SJSA1 (cell line): Measurements from ENCODE around the gene CUL3. TPM values are rescaled to one million over a fixed set of nuclear protein-coding genes. Genes with fewer than 3 reads are reported as not detected.

ENCODE experiments used
- DNase-seq, 2 experiments: peaks; one replicate each; pipeline ENCODE4 v3.0.0-alpha.2; 2015 to 2020; ENCODE audit warnings: low spot score in 2 of 2, low read depth in 1 of 2
- H3K27ac ChIP-seq: fragments of 250-450 bp; sonication (Bioruptor Pico); 2 replicates; pipeline ENCODE4 v1.5.1; 2020; ENCODE audit warnings: mild to moderate bottlenecking, moderate library complexity
- H3K27me3 ChIP-seq: fragments of 250-450 bp; sonication (Bioruptor Pico); replicated peaks from 2 replicates; pipeline ENCODE4 v1.5.1; 2020; ENCODE audit warnings: mild to moderate bottlenecking, moderate library complexity
- H3K36me3 ChIP-seq: fragments of 250-450 bp; sonication (Bioruptor Pico); 2 replicates; pipeline ENCODE4 v1.5.1; 2020; ENCODE audit warnings: mild to moderate bottlenecking
- H3K4me1 ChIP-seq: fragments of 250-450 bp; sonication (Bioruptor Pico); replicated peaks from 2 replicates; pipeline ENCODE4 v1.6.1; 2021; ENCODE audit warnings: mild to moderate bottlenecking
- H3K4me3 ChIP-seq: fragments of 250-450 bp; sonication (Bioruptor Pico); 2 replicates; pipeline ENCODE4 v1.5.1; 2020; ENCODE audit warnings: mild to moderate bottlenecking
- H3K9me3 ChIP-seq: fragments of 250-450 bp; sonication (Bioruptor Pico); replicated peaks from 2 replicates; pipeline ENCODE4 v1.5.1; 2020; ENCODE audit warnings: mild to moderate bottlenecking
- total RNA-seq: library from RNA; depleted of rRNA; stranded (reverse); fragments of >200 nt; shearing (Covaris generic); gene quantifications from 2 replicates; pipeline ENCODE4 v1.2.3, GENCODE V29; 2014; rRNA removed

The CUL3 gene
- total RNA-seq, 1 experiment from 2014 or later = 94.7 TPM

- Histone ChIP-seq H3K4me3 (no peak overlapping the region), H3K27ac (no peak overlapping the region), H3K36me3 (no peaks in the 10 kb centered on the region), H3K4me1 (no peaks in the 10 kb centered on the region), H3K27me3 (no peaks in the 10 kb centered on the region), H3K9me3 (no peaks in the 10 kb centered on the region)
- DNase-seq = no peak
Observed at GRCh38 chr2:224429441-224429810, 155.7 kb downstream of the CUL3 start.

- H3K27ac ChIP-seq = no peak overlapping the region
- no peaks in the 10 kb centered on the region for H3K9me3 ChIP-seq
- no peak for DNase-seq
- H3K4me1 ChIP-seq = no peaks in the 10 kb centered on the region
- H3K36me3 ChIP-seq = no peaks in the 10 kb centered on the region
- H3K4me3 ChIP-seq = no peak overlapping the region
- H3K27me3 ChIP-seq = no peaks in the 10 kb centered on the region
Observed at GRCh38 chr2:224428787-224429440, 156.2 kb downstream of the CUL3 start.

GRCh38 chr2:224427471-224427870 lies 157.7 kb downstream of the CUL3 start:
- no peak overlapping the region for H3K27ac ChIP-seq
- H3K9me3 ChIP-seq = no peaks in the 10 kb centered on the region
- no peak overlapping the region for H3K4me3 ChIP-seq
- H3K4me1 ChIP-seq = no peaks in the 10 kb centered on the region
- DNase-seq = no peak
- H3K36me3 ChIP-seq = no peaks in the 10 kb centered on the region
- no peaks in the 10 kb centered on the region for H3K27me3 ChIP-seq

DNA sequence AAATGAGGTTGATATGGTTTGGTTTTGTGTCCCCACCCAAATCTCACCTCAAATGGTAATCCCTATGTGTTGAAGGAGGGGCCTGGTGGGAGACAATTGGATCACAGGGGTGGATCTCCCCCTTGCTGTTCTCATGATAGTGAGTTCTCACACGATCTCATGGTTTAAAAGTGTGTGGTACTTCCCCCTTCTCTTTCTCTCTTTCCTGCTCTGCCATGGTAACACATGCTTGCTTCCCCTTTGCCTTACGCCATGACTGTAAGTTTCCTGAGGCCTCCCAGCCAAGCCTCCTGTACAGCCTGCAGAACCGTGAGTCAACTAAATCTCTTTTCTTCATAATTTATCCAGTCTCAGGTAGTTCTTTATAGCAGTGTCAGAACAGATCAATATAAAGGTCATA lies 158.5 kb downstream of the CUL3 start:
- H3K27me3 ChIP-seq = no peaks in the 10 kb centered on the region
- no peak overlapping the region for H3K4me3 ChIP-seq
- no peak overlapping the region for H3K27ac ChIP-seq
- no peaks in the 10 kb centered on the region for H3K9me3 ChIP-seq
- DNase-seq = no peak
- H3K4me1 ChIP-seq = no peaks in the 10 kb centered on the region
- H3K36me3 ChIP-seq = no peaks in the 10 kb centered on the region

DNA sequence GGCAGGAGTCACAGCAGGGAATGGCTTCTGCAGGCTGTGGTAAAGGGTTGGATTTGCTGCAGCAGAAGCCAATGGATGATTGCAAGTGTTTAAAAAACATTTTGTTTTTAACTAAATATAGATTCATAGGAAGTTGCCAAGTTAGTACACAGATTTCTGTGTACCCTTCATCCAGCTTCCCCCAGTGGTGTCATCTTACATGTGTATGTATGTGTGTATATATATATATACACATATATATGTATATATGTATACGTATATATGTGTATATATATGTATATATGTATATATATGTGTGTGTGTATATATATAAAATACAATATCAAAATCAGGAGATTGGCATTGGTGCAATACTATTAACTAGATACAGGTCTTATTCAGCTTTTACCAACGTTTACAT lies 164.1 kb downstream of the CUL3 start:
- H3K9me3 ChIP-seq = no peaks in the 10 kb centered on the region
- no peak overlapping the region for H3K27ac ChIP-seq
- H3K4me3 ChIP-seq = no peak overlapping the region
- no peak for DNase-seq
- H3K36me3 ChIP-seq = no peaks in the 10 kb centered on the region
- no peaks in the 10 kb centered on the region for H3K27me3 ChIP-seq
- no peaks in the 10 kb centered on the region for H3K4me1 ChIP-seq

Other genes with a start within 250 kb of the CUL3 start
- gene FAM124B, start 183.3 kb downstream of the CUL3 start, total RNA-seq = not detected in 2 replicates
- gene CCDC195, start 131.0 kb upstream of the CUL3 start, total RNA-seq = not detected in 2 replicates